Panc1 (cell line): ENCODE results near the gene NMRK1. TPM values are rescaled to one million over a fixed set of nuclear protein-coding genes. Genes with fewer than 3 reads are reported as not detected.

Source experiments
- ATAC-seq: fragments of 200-7000 bp; cut with Tn5 transposase; 2 replicates; pipeline ENCODE4 v1.9.1; 2020; ENCODE audit warnings: mild to moderate bottlenecking, moderate library complexity
- BruUV-seq: library from RNA; stranded (reverse); fragments of 400-500 nt; replicated peaks from 2 replicates; lab custom pipeline; 2021; lab: Mats Ljungman, UMichigan
- CTCF ChIA-PET: fragments of 300-600 bp; sonication (Branson Sonifier 250); formaldehyde crosslinking; loops from one replicate; lab custom pipeline; 2022; ENCODE audit warnings: antibody characterized with exemption; lab: Charles Lee
- POLR2A ChIA-PET: fragments of 300-600 bp; sonication (Branson Sonifier 250); formaldehyde crosslinking; loops from one replicate; lab custom pipeline; 2022; ENCODE audit warnings: antibody characterized with exemption; lab: Charles Lee
- DNase-seq: peaks from one replicate; pipeline ENCODE4 v3.0.0-alpha.2; 2010; ENCODE audit warnings: low read depth, low spot score
- H3K27ac ChIP-seq: 2 replicates; pipeline ENCODE4 v1.5.1; 2011; ENCODE audit warnings: mild to moderate bottlenecking, low read length, inconsistent platforms
- H3K27me3 ChIP-seq: fragments of 200-500 bp; sonication (Bioruptor generic); 2 replicates; pipeline ENCODE4 v1.6.0; 2014; ENCODE audit warnings: low read length, inconsistent platforms; ENCODE audit not compliant: control insufficient read depth, insufficient read depth
- H3K36me3 ChIP-seq: fragments of 200-500 bp; sonication (Bioruptor generic); 2 replicates; pipeline ENCODE4 v1.5.1; 2014; ENCODE audit warnings: inconsistent platforms, mild to moderate bottlenecking, low read length, moderate library complexity; ENCODE audit not compliant: control insufficient read depth, insufficient read depth
- H3K4me1 ChIP-seq: 2 replicates; pipeline ENCODE4 v1.5.1; 2011; ENCODE audit warnings: inconsistent platforms, mild to moderate bottlenecking, low read length, moderate library complexity; ENCODE audit not compliant: control insufficient read depth, insufficient read depth
- H3K4me3 ChIP-seq, 2 experiments: 2 replicates each; pipeline ENCODE4 v1.5.1; 2011 to 2012; ENCODE audit warnings: low read depth in 2 of 2, low read length in 2 of 2, mild to moderate bottlenecking in 2 of 2, inconsistent platforms in 1 of 2, moderate library complexity in 1 of 2
- H3K9me3 ChIP-seq: fragments of 200-500 bp; sonication (Bioruptor generic); 2 replicates; pipeline ENCODE4 v1.5.1; 2014; ENCODE audit warnings: low read depth, mild to moderate bottlenecking, inconsistent platforms, low read length, moderate library complexity; ENCODE audit not compliant: control insufficient read depth, insufficient read depth
- POLR2AphosphoS5 ChIP-seq: IDR thresholded peaks from 2 replicates; pipeline ENCODE4 v1.6.1; 2012; ENCODE audit warnings: mild to moderate bottlenecking, low read depth, low read length, moderate library complexity
- SIN3A ChIP-seq: IDR thresholded peaks from 2 replicates; pipeline ENCODE4 v1.6.1; 2012; ENCODE audit warnings: low read depth, mild to moderate bottlenecking, low read length, moderate library complexity, borderline replicate concordance; ENCODE audit not compliant: insufficient read depth
- TCF7L2 ChIP-seq: IDR thresholded peaks from 2 replicates; pipeline ENCODE4 v1.6.1; 2011; ENCODE audit warnings: mild to moderate bottlenecking, low read depth, low read length, inconsistent platforms
- in situ Hi-C: cut with HindIII; loops from 2 replicates; pipeline ENCODE4 v1.10.0; 2016; ENCODE audit warnings: low sequenced_read_pairs, low pct_unique_long_range_greater_than_20kb
- intact Hi-C: fragments of 100-400 bp; cut with micrococcal nuclease; formaldehyde crosslinking; loops from one replicate; pipeline ENCODE4 v1.10.0; 2022; ENCODE audit not compliant: unreplicated experiment
- total RNA-seq: library from RNA; stranded (reverse); gene quantifications from one replicate; pipeline ENCODE4 v1.2.1, GENCODE V29; 2021; ENCODE audit not compliant: unreplicated experiment
- TF ChIP-seq, protein P1 (sequence below): fragments of 450-650 bp; IDR thresholded peaks from 2 replicates; pipeline ENCODE4 v1.5.1; 2017; ENCODE audit warnings: mild to moderate bottlenecking
- TF ChIP-seq, protein P2 (sequence below), 2 experiments: IDR thresholded peaks; 2 replicates each; pipeline ENCODE4 v1.6.1; 2011 to 2012; ENCODE audit warnings: low read depth in 2 of 2, control low read depth in 1 of 2, low read length in 1 of 2, mild to moderate bottlenecking in 1 of 2, moderate library complexity in 1 of 2; ENCODE audit not compliant: insufficient read depth in 1 of 2

Gene NMRK1
- total RNA-seq, 1 experiment from 2014 or later: 16.0 TPM

DNA sequence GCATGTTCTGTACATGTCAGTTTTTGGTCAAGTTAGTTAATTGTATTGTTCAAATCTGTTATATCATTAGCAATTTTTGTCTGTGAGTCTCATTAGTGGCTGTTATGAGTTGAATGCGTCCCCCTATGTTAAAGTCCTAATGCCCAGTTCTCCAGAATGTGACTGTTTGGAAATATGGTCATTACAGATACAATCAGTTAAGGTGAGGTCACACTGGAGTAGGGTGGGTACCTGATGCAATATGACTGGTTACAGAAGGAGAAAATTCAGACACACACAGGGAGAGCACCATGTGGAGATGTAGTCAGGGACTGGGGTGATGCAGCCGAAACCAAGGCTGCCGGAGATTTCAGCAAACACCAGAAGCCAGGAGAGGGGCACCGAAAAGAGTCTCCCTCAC is 15.1 kb downstream of the NMRK1 start:
- ATAC-seq: no peak

DNA sequence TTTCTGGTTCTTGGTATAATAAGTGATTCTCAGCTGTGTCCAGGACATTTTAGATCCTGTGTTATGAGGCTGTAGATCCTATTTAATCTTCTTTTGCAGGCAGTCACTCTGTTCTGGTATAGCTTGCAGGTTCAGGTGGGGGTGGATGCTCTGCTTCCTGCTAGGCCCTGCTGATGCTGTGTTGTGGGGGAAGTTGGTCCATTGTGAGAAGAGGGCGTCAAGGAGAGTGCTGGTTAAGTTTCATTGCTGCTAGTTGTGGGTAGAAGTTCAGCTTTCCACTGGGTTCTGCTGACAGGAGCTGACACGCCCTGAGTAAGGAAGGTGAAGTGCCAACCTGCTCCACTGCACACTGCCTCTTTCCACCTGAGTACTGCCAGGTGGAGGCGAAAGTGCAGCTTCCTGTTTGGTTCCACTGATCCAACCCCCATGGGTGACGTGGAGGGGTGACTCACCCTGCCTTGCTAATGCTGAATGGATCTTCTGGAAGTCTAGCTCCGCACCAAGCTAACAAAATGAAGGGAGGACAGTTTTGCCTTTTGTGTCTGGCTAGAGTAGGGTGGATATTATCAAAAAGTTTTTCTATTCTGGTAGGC is 16.3 kb downstream of the NMRK1 start:
- Histone ChIP-seq H3K27me3 (no peaks in the 10 kb centered on the region), H3K9me3 (no peaks in the 10 kb centered on the region), H3K4me3 (no peak overlapping the region), H3K36me3 (no peaks in the 10 kb centered on the region), H3K27ac (no peak overlapping the region), H3K4me1 (no peaks in the 10 kb centered on the region)
- POLR2A ChIA-PET: no interaction called here
- TF ChIP-seq POLR2AphosphoS5: no peak
- TF ChIP-seq, protein P1, sequence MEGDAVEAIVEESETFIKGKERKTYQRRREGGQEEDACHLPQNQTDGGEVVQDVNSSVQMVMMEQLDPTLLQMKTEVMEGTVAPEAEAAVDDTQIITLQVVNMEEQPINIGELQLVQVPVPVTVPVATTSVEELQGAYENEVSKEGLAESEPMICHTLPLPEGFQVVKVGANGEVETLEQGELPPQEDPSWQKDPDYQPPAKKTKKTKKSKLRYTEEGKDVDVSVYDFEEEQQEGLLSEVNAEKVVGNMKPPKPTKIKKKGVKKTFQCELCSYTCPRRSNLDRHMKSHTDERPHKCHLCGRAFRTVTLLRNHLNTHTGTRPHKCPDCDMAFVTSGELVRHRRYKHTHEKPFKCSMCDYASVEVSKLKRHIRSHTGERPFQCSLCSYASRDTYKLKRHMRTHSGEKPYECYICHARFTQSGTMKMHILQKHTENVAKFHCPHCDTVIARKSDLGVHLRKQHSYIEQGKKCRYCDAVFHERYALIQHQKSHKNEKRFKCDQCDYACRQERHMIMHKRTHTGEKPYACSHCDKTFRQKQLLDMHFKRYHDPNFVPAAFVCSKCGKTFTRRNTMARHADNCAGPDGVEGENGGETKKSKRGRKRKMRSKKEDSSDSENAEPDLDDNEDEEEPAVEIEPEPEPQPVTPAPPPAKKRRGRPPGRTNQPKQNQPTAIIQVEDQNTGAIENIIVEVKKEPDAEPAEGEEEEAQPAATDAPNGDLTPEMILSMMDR: no peak
- no peak for TF ChIP-seq TCF7L2
- no peak for TF ChIP-seq SIN3A
- TF ChIP-seq, protein P2, sequence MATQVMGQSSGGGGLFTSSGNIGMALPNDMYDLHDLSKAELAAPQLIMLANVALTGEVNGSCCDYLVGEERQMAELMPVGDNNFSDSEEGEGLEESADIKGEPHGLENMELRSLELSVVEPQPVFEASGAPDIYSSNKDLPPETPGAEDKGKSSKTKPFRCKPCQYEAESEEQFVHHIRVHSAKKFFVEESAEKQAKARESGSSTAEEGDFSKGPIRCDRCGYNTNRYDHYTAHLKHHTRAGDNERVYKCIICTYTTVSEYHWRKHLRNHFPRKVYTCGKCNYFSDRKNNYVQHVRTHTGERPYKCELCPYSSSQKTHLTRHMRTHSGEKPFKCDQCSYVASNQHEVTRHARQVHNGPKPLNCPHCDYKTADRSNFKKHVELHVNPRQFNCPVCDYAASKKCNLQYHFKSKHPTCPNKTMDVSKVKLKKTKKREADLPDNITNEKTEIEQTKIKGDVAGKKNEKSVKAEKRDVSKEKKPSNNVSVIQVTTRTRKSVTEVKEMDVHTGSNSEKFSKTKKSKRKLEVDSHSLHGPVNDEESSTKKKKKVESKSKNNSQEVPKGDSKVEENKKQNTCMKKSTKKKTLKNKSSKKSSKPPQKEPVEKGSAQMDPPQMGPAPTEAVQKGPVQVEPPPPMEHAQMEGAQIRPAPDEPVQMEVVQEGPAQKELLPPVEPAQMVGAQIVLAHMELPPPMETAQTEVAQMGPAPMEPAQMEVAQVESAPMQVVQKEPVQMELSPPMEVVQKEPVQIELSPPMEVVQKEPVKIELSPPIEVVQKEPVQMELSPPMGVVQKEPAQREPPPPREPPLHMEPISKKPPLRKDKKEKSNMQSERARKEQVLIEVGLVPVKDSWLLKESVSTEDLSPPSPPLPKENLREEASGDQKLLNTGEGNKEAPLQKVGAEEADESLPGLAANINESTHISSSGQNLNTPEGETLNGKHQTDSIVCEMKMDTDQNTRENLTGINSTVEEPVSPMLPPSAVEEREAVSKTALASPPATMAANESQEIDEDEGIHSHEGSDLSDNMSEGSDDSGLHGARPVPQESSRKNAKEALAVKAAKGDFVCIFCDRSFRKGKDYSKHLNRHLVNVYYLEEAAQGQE (IDR thresholded peaks at IDR 0.05; ENCODE audit: insufficient read depth in 1 of 2, low read depth in 2 of 2, low read length in 1 of 2): no peak
- CTCF ChIA-PET: no interaction called here
- ATAC-seq (no peak), DNase-seq (no peak)
- no TSS peak for BruUV-seq
- intact Hi-C loops (no loop called here), in situ Hi-C loops (no loop called here)

More for the DNA sequence above, 15.1 kb downstream of the NMRK1 start:
- Histone ChIP-seq H3K9me3 (no peaks in the 10 kb centered on the region), H3K27ac (no peak overlapping the region), H3K4me1 (no peaks in the 10 kb centered on the region), H3K27me3 (no peaks in the 10 kb centered on the region), H3K4me3 (no peak overlapping the region), H3K36me3 (no peaks in the 10 kb centered on the region)
- in situ Hi-C loops (no loop called here), intact Hi-C loops (no loop called here)
- BruUV-seq: no TSS peak
- ChIA-PET POLR2A (no interaction called here), CTCF (no interaction called here)
- TF ChIP-seq POLR2AphosphoS5: no peak
- no peak for TF ChIP-seq SIN3A
- TF ChIP-seq, protein P1: no peak
- TF ChIP-seq, protein P2 (IDR thresholded peaks at IDR 0.05; ENCODE audit: insufficient read depth in 1 of 2, low read depth in 2 of 2, low read length in 1 of 2): no peak
- no peak for TF ChIP-seq TCF7L2
- DNase-seq: no peak
